ENCODE data around the gene MRPS18A. TPM values are rescaled to one million over a fixed set of nuclear protein-coding genes. Genes with fewer than 3 reads are reported as not detected.

MRPS18A gene
- total and polyA plus RNA-seq, 2 donors (not counting 1 experiment from before 2014, with no cell fraction given): 39.6 to 46.3 TPM

DNA sequence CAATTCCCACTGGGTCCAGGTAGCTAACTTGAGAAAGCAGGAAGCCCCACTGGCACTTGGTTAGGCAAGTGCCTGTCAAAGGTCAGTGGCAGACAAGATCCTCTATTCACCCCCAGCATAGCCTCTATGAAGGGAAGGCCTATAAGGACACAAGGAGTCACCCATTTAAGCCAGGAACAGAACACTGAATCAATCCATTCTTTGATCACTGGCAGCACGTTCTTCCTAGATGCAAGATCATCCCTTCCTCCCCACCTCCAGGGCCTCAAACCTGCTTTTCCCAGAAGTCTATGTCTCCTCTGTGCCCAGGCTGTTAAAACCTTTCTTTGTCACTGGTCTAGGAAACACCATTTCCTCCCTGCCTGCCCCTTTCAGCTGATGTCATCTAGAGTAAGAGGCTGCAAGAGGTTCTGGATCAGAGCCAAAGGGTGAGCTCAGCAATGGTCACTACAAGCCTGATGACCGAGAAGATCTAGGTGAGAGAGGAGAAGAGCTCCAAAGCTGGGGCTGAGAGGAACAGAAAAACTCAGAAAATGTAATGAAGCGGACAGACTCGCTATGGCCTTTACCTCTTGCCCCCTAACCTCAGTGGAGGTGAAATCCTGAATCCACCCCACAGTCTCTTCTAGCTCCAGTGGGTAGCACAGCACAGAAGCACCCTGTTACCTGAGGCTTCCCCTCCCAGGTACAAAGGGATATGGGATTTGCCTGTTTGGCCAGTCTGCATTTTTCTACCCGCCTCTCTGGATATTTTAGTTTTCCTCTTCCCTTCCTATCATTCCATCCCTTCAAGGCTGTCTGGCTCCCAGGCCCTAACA is 60.4 kb downstream of the MRPS18A start:
- Mint-ChIP-seq H3K4me3 (peak overlapping the region; percentile 64), H3K27me3 (no peaks in the 10 kb centered on the region), H3K9me3 (ENCODE audit: insufficient read depth) (no peaks in the 10 kb centered on the region), H3K4me1 (peaks cover 27% of the 10 kb centered on the region), H3K27ac (peak overlapping the region; percentile 78)
- no peak overlapping the region for H3K4me2 ChIP-seq (replicated peaks; ENCODE audit: low read depth, low read length, poor library complexity, severe bottlenecking)
- H3K27me3 ChIP-seq (replicated peaks in 1 of 4; ENCODE audit: control extremely low read depth in 1 of 4, control insufficient read depth in 3 of 4, insufficient read depth in 4 of 4, low read length in 3 of 4): no peaks in the 10 kb centered on the region
- ChIA-PET POLR2A (no interaction called here), CTCF (interaction anchor here (1.0 kb wide), 1 partner anchor 19 kb away, joined by 3 read pairs; no protein-coding TSS in a partner anchor)
- TF ChIP-seq, protein P1, sequence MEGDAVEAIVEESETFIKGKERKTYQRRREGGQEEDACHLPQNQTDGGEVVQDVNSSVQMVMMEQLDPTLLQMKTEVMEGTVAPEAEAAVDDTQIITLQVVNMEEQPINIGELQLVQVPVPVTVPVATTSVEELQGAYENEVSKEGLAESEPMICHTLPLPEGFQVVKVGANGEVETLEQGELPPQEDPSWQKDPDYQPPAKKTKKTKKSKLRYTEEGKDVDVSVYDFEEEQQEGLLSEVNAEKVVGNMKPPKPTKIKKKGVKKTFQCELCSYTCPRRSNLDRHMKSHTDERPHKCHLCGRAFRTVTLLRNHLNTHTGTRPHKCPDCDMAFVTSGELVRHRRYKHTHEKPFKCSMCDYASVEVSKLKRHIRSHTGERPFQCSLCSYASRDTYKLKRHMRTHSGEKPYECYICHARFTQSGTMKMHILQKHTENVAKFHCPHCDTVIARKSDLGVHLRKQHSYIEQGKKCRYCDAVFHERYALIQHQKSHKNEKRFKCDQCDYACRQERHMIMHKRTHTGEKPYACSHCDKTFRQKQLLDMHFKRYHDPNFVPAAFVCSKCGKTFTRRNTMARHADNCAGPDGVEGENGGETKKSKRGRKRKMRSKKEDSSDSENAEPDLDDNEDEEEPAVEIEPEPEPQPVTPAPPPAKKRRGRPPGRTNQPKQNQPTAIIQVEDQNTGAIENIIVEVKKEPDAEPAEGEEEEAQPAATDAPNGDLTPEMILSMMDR (IDR thresholded peaks at IDR 0.05): no peak
- no peak for TF ChIP-seq EZH2 (IDR thresholded peaks at IDR 0.05; ENCODE audit: borderline replicate concordance, insufficient read depth, low read depth, low read length, poor library complexity, severe bottlenecking)
- H4K20me1 ChIP-seq (ENCODE audit: control insufficient read depth, insufficient read depth, low read length, poor library complexity, severe bottlenecking): peaks cover 3% of the 10 kb centered on the region
- H3K79me2 ChIP-seq (ENCODE audit: control insufficient read depth, insufficient read depth, low read length): peaks cover 25% of the 10 kb centered on the region
- no peak overlapping the region for H3K4me3 ChIP-seq (ENCODE audit: control extremely low read depth in 1 of 5, extremely low read depth in 1 of 5, insufficient read depth in 1 of 5, low read depth in 2 of 5, low read length in 4 of 5)
- H3K9ac ChIP-seq (ENCODE audit: low read length): no peak overlapping the region
- intact Hi-C loops (cut with micrococcal nuclease): loop anchor here (5.0 to 10.0 kb wide), 3 partner anchors 40 to 630 kb away; partner anchors contain the start of genes DNPH1 and SLC35B2
- H2AFZ ChIP-seq (ENCODE audit: insufficient read depth, low read depth, low read length, poor library complexity, severe bottlenecking): no peak overlapping the region
- ATAC-seq (ENCODE audit: low read depth) (no peak), DNase-seq (no peak)
- 78% methylated on average over 2 of the region's 5 CpGs for WGBS (ENCODE audit: insufficient coverage)
- H3K9me3 ChIP-seq (ENCODE audit: control extremely low read depth in 1 of 3, control insufficient read depth in 2 of 3, insufficient read depth in 1 of 3, low read length in 2 of 3): peaks cover 0 to 3% (median 0%) of the 10 kb centered on the region in 3 donors
- peak overlapping the region in 1 of 2 donors; percentile 26 for H3K27ac ChIP-seq (ENCODE audit: low read length in 2 of 2)
- H3K4me1 ChIP-seq (ENCODE audit: control insufficient read depth in 2 of 2, insufficient read depth in 2 of 2, low read length in 2 of 2): peaks cover 22 to 33% of the 10 kb centered on the region in 2 donors
- H3K36me3 ChIP-seq (replicated peaks in 1 of 2; ENCODE audit: control extremely low read depth in 1 of 2, control insufficient read depth in 1 of 2, extremely low read depth in 1 of 2, insufficient read depth in 2 of 2, low read length in 1 of 2): peaks cover 0 to 47% of the 10 kb centered on the region in 2 experiments

Data from B cell (primary cell).